Right renal cortex interstitium (tissue), 3 donors: ENCODE measurements around the gene KLHL22. TPM values are rescaled to one million over a fixed set of nuclear protein-coding genes. Genes with fewer than 3 reads are reported as not detected.
"Not testable (repeated sequence)": the region's sequence is repeated elsewhere in the genome, so short reads cannot be mapped to it uniquely, and the experiment has no call there.

Experiments
- DNase-seq, 3 donors: peaks; one replicate each; pipeline ENCODE4 v3.0.0-alpha.2; 2013; ENCODE audit warnings: low read depth in 3 of 3, low spot score in 2 of 3
- polyA plus RNA-seq, 3 donors: library from polyadenylated mRNA; unstranded; fragments of 120-200 nt; gene quantifications; one replicate each; pipeline ENCODE4 v1.2.1, GENCODE V29; 2013; ENCODE audit not compliant: insufficient read length in 3 of 3

Gene KLHL22, protein sequence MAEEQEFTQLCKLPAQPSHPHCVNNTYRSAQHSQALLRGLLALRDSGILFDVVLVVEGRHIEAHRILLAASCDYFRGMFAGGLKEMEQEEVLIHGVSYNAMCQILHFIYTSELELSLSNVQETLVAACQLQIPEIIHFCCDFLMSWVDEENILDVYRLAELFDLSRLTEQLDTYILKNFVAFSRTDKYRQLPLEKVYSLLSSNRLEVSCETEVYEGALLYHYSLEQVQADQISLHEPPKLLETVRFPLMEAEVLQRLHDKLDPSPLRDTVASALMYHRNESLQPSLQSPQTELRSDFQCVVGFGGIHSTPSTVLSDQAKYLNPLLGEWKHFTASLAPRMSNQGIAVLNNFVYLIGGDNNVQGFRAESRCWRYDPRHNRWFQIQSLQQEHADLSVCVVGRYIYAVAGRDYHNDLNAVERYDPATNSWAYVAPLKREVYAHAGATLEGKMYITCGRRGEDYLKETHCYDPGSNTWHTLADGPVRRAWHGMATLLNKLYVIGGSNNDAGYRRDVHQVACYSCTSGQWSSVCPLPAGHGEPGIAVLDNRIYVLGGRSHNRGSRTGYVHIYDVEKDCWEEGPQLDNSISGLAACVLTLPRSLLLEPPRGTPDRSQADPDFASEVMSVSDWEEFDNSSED
- polyA plus RNA-seq = 10 to 100 TPM; 26.9 to 28.0 (median 27.4) TPM

DNA sequence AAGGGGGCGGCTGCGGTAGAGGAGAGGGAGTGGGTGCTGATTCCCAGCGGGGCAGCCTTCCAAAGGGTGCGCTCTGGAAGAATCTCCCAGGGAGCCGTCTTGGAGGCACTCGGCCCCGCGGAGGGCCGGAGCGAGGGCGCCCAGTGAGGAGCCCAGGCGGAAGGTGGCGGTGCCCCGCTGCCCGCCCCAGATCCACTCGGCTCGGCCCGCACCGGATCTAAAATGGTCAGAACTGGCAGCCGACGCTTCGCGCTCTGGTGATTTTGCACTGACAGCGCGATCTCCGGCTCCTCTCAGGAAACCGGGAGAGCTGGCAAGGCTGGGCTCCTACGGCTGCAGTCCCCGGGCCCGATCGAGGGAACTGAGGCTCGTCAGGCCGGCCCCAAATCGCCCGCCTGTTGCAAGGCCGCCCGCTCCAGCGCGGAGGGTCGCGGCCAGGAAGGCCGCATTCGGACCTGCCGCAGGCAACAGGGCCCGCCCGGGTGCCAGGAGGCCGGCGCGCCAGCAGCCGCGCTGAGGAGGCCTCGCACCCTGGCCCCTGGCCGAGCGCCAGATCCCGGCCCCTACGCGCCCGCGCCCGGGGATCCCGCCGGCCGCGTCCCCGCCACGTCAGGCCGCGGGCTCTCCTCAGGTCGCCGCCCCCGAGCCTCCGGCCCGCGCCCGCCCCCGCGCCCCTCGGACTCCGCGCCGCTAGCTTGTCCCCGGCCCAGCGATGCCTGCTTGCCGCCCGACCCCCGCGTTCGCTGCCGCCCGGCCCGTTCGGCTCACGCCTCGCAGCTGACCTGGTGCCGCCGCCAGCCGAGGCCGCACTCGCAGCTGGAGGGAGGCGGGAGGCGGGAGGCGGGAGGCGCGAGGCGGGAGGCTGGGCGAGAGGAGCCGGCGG lies at the start of gene KLHL22:
Gene KLHL22 (minus strand): TSS at position 818 of the 883 bp plus-strand sequence. CDS start 6,584 bp downstream, outside the sequence.
- peak in 1 of 3 donors; percentile 15 for DNase-seq

- not testable (repeated sequence) for DNase-seq
Measured at GRCh38 chr22:20545318-20545634, 49.7 kb upstream of the KLHL22 start.

- no peak for DNase-seq
Measured at GRCh38 chr22:20542736-20543135, 47.1 kb upstream of the KLHL22 start.

DNA sequence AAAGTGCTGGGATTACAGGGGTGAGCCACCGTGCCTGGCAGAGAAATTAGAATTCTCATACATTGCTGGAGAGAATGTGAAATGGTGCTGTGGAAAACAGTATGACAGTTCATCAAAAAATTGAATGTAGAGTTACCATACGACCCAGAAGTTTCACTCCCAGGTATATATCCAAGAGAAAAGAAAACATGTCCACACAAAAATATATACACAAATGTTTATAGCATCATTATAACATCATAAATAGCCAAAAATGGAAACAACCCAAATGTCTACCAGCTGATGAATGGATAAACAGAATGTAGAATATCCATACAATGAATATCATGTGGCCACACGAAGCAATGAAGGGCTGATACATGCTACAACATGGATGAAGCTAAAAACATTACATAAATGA lies 46.5 kb upstream of the KLHL22 start:
- DNase-seq = no peak

- DNase-seq = not testable (repeated sequence)
Measured at GRCh38 chr22:20538875-20539274, 43.3 kb upstream of the KLHL22 start.

GRCh38 chr22:20537983-20538382 lies 42.4 kb upstream of the KLHL22 start:
- DNase-seq = no peak

DNA sequence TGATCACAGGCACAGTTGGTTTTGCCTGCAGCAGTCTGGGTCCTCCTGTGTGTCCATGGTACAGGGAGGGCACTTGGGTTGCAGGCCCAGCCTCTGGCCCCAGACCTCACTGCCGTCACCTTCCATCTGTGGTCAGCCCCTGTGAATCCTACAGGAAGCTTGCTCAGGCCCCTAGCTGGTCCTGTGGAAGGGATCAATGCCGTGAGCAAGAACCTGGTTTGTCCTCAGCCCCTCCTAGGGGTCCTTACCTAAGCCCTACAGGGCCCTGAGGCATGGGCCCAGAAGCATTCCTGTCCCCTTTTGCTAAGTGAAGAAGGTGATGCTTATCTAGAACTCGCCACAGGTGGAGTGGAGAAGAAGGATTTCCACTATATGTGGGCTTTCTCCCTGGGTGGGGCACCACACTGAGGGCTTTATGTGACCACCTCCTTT lies 41.7 kb upstream of the KLHL22 start:
- no peak for DNase-seq

DNA sequence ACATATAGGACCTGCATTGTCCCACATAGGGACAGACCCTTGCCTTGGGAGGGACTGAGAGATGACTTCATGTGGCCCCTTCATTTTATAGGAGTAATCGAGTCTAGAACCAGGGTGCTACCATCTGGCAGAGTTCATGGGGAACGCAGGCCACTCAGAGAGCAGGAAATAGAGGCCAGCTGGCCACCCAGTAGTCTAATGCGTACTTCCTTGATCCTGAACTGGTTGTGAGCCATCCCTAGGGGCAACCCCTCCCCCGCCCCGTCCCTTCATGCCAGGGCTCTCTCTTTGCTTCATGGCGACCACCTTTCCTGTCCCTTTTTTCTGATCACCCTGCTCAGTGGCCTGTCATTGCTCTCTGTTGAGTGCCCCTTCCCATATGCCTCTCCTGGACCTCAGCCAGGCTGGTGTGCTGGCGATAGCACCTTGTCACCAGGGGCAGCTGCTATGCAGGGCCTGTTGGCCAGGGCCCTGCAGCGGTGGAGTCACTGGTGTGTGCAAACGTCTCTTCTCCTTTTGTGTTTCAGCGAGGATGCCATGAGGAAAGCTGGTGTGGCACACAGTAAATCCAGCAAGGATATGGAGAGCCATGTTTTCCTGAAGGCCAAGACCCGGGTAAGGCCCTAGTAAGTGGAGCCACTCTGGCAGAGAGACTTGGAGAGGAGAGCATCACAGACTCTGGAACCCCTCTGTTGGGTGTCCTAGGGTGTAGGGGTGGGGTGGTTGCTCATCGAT lies 41.2 kb upstream of the KLHL22 start:
- DNase-seq = no peak

DNA sequence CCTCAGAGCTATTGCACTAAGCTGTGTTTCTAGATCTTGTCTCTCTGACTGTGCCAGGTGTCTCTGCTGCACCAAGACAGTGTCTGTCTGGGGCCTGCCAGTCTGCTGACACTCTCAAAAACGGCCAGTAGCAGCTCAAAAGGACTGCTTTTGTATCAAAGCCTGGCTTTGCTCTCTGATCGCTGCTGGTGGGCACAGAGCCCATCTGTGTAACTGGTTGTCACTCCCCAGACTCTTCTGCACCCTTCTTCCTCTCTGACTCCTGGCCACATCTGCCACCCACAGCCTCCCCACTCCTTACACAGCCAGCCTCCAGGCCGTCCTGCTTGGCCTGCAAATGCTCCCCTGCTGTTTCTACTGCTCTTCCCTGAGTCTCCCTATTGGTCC lies 38.3 kb upstream of the KLHL22 start:
- DNase-seq = no peak

- no peak for DNase-seq
Measured at GRCh38 chr22:20533095-20533878, 37.7 kb upstream of the KLHL22 start.

GRCh38 chr22:20532256-20532993 lies 36.8 kb upstream of the KLHL22 start:
- no peak for DNase-seq

DNA sequence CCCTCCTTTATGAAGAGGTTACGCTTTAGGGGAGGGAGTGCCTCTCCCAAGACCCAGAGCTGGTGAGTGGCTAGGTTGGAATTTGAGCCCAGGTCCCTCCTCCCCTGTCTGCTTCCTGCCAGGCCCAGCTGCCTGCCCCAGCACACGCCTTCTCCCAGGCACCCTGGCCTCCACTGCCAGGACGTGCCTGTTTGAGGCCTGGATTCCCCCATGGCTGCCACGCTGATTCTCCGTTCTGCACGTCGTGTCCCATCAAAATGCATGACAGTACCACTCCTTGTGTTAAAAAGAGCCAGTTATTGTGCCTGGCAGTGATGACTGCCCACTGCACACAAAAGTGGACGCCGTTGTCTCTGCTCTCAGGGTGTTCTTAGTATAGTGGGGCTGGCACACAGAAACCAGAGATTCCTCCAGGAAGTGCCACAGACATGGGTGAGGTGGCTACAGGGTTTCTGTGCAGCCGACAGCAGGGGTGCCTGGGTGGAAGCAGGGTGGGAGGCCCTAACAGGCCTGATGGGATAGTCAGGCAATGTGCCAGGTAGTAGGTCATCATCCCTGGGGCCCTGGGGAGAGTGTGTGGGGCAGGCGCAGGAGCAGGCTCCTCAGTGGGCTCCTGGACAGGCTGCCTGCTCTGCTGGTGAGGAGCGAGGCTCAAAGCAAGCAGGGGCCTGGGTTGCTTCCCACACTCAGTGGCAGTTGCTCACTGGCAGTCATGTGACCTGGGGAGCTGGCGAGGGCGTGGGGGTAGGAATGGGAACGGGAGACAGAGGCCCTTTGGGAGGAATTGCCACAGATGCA lies 36.0 kb upstream of the KLHL22 start:
- DNase-seq = no peak

- DNase-seq = no peak
Measured at GRCh38 chr22:20531154-20531403, 35.5 kb upstream of the KLHL22 start.

- no peak for DNase-seq
Measured at GRCh38 chr22:20530368-20531153, 35.0 kb upstream of the KLHL22 start.

- DNase-seq = no peak
Measured at GRCh38 chr22:20528405-20528978, 32.9 kb upstream of the KLHL22 start.

- DNase-seq = no peak
Measured at GRCh38 chr22:20526628-20527355, 31.2 kb upstream of the KLHL22 start.

DNA sequence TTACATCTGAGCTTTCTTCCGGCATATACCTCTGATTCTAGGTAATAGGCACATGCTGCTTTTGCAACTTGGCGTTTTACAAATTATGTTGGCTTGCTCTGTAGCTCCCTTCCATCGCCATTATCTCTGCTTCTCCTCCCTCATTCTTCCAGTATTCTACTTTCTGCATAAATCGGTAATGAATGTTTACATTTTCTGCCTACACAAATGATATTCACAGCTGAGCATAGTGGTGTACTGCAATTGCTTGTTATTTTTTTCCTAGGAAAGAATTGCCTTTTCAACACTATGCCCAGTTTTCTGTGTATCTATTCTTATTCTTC lies 30.7 kb upstream of the KLHL22 start:
- no peak for DNase-seq
